ENCODE measurements around the gene ANKS3. TPM values are rescaled to one million over a fixed set of nuclear protein-coding genes. Genes with fewer than 3 reads are reported as not detected.

ANKS3 gene
- total and polyA plus RNA-seq, 5 experiments from 2014 or later: 4.3 to 37.0 (median 9.0) TPM

DNA sequence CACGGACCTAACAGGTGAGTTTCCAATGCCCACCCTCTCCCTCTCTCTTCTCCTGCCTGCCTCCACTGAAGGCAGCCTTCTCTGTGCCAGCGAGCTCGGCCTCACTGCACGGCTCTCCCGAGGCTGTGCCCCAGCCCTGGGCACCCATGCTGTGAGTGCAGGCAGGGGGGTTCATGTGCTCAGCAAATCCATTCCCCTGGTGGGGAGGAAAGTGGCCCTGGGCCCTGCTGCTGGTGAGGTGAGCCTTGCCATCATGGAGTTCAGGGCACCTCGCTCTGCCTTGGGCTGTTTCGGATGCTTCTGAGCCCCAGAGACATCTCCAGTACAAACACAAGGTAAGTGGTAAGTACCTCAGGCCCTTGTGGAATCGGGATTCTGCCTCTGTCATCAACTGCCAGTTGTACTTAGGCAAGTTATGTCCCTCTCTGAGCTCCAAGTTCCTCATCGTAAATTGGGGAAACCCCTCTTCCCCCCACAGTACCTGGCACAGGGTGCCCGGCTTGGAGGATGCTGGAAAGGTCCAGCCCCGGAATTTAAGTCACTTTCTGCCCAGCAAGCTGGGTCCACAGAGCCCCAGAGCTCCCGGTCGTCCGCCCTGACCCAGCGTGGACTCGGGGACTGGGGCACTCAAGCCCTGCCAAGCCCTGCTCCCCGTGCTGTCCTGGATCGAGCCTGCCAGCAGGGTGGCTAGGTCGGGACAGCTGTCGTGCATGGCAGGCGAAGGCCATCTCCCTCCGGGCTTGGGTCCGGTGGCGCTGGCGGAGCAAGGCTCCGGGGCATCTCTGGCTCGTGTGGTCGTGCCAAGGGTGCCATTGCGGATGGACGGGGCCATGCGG lies 41.4 kb downstream of the ANKS3 start:
- H3K4me1 Mint-ChIP-seq: peaks cover 6 to 26% (median 19%) of the 10 kb centered on the region in 4 donors
- H3K27ac Mint-ChIP-seq: peak overlapping the region; percentile 53 to 96 (median 89)
- POLR2A ChIA-PET: interaction anchor here (0.6 to 7.4 kb wide), 22 partner anchors 10 to 221 kb away, joined by 3 to 63 read pairs (median 7); partner anchors contain the start of genes ANKS3, DNAAF8, MGRN1 and ROGDI
- no peaks in the 10 kb centered on the region for H3K9me3 Mint-ChIP-seq
- H3K36me3 Mint-ChIP-seq: peaks cover 0 to 18% (median 0%) of the 10 kb centered on the region in 3 donors
- ATAC-seq (peak; percentile 3 to 11), DNase-seq (peak in 2 of 10 donors; percentile 25 to 36)
- H3K27me3 Mint-ChIP-seq: no peaks in the 10 kb centered on the region
- H3K4me3 Mint-ChIP-seq: peak overlapping the region; percentile 81 to 92 (median 86)

DNA sequence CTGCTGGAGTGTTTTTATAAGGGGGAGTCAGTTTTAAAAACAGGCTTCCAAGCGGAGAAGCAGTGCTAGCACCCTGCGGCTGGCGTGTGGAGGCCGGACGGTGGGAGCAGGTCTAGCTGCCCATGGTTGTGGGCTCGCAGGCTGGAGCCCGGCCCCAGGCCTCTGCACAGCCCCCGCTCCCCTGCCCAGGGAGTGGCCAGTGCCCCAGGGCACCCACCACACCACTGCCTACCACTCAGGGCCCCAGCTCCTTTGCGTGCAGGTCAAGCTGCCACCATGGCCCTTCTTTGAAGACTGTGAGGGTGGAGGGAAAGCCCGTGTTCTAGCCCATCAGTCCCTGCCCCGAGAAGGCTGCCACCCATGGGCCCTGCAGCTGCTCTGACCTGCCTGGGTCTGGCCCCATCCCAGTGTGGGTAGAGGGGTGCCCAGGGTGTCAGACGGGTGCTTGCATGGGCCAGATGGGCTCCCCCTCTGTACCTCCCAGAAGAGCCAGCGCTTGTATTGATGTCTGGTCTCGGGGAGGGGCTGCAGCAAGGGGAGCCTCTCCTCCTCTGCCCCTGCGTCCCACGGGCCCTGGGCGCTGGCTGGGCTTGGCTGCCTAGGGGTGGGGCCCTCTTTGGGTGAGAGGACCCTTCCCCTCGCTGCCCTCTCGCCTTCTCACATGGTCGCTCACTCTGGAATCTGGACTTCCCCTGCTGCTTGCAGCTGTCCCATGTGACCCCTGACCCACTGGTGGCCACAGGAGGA lies 42.2 kb downstream of the ANKS3 start:
- Mint-ChIP-seq H3K4me1 (peaks cover 6 to 26% (median 19%) of the 10 kb centered on the region in 4 donors), H3K27me3 (no peaks in the 10 kb centered on the region), H3K4me3 (peak overlapping the region; percentile 28 to 92 (median 75)), H3K9me3 (no peaks in the 10 kb centered on the region), H3K27ac (peak overlapping the region in 9 of 10 donors; percentile 52 to 96 (median 76)), H3K36me3 (peaks cover 0 to 25% (median 0%) of the 10 kb centered on the region in 3 donors)
- POLR2A ChIA-PET: interaction anchor here (0.5 to 7.4 kb wide), 11 partner anchors 10 to 111 kb away, joined by 3 to 63 read pairs (median 6); partner anchors contain the start of genes MGRN1, ROGDI and UBALD1
- DNase-seq (peak in 1 of 10 donors; percentile 59), ATAC-seq (no peak)

DNA sequence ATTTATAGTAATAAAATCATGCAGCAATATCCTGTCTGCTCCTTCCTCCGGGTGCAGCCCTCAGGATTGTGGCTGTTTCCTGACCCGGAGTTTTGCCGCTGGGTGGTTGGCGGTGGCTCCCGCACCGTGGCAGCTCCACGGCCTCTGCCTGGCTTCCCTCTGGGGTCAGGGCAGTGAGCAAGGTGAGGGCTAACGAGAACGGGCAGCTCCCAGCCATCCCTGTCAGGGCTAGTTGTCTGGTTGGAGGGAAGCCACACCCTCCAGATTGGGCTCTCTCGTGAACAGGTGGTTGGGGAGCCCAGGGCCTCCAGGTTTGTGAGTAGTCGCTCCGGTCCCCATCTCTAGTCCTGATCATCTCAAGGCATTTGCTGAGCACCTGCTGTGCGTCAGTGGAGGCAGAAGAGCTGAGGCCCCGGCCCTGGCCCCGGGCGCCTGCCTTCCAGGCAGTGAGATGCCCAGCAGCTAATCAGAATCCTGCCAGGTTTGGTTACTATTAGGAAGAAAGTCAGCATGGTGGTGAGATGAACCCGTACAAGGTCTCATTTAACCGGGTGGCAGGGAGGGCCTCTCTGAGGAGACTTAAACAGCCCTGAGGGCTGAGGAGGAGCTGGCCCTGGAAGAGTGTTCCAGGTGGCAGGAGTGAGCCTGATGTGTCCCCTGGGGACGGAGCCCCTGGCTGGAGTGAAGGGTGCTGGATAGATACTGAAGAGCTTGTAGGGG lies 43.0 kb downstream of the ANKS3 start:
- Mint-ChIP-seq H3K27ac (peak overlapping the region in 8 of 10 donors; percentile 28 to 79 (median 70)), H3K9me3 (no peaks in the 10 kb centered on the region), H3K27me3 (no peaks in the 10 kb centered on the region), H3K4me3 (peak overlapping the region; percentile 28 to 79 (median 64)), H3K36me3 (peaks cover 0 to 26% (median 0%) of the 10 kb centered on the region in 3 donors), H3K4me1 (peaks cover 6 to 26% (median 19%) of the 10 kb centered on the region in 4 donors)
- ATAC-seq (no peak), DNase-seq (peak in 1 of 10 donors; percentile 58)
- POLR2A ChIA-PET: interaction anchor here (0.5 to 7.4 kb wide), 6 partner anchors 9 to 1758 kb away, joined by 3 to 63 read pairs (median 4); no protein-coding TSS in a partner anchor

DNA sequence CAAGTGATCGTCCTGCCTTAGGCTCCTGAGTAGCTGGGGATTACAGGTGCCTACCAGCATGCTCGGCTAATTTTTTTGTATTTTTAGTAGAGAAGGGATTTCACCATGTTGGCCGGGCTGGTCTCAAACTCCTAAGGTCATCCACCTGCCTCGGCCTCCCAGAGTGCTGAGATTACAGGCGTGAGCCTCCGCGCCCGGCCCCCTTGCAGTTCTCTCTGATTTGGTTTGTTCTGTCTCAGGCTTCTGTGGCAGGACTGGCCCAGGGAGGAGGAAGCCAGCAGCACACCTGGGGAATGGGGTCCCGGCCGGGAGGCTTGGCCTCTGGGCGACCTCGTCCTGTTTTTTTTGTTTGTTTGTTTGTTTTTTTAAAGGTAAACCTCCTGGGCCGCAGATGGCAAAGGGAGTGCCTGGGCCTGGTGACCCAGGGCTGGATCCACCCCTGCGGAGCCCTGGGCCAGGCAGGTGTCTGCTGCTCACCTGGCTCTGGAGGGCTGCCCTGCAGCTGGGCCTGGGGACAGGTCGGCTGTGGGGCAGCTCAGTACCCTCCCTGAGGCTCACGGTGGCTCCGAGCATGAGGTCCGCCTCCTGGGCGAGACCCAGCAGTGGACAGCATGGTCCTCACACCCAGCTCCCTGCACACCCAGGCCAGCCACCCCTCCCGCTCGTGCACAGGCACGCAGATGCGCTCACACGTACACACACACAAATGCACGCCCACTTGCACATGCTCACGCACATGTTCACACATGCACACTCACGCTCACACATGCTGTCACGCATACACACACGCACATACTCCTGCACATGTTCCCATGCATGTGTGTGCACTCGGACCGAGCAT lies 44.0 kb downstream of the ANKS3 start:
- Mint-ChIP-seq H3K4me1 (peaks cover 6 to 21% (median 14%) of the 10 kb centered on the region in 4 donors), H3K9me3 (no peaks in the 10 kb centered on the region), H3K4me3 (peak overlapping the region in 1 of 10 donors; percentile 77), H3K27me3 (no peaks in the 10 kb centered on the region), H3K27ac (peak overlapping the region in 3 of 10 donors; percentile 67 to 87 (median 79)), H3K36me3 (peaks cover 0 to 23% (median 0%) of the 10 kb centered on the region in 3 donors)
- ATAC-seq: no peak
- POLR2A ChIA-PET: interaction anchor here (7.4 kb wide), 1 partner anchor 8 kb away, joined by 63 read pairs; no protein-coding TSS in a partner anchor
- peak in 1 of 10 donors; percentile 32 for DNase-seq

DNA sequence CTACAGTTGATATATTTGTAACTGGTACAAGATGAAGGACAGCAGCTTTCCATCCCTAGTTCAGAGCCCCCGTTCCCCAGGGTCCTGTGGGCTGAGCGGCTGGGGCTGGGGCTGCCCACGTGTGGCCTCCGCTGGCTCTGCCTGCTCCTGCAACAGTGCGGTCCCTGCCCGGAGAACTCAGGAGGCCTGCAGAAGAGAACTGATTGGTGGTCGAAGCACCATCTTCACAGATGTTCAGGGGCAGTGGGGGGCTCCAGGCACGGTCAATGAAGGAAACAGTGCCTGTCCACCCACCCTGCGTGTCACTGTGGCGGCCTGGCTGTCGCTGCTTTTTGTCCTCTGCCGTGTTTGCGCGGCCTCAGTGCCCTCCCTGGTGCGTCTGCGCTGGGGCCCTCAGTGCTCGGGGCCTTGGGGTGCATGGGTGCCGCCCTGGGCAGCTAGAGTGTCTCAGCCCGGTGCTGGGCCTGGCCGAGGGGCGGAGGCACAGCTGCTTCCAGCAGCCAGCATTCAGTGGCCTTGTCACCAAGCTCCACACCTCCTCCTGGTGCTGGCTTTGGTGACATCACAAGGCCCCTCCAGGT lies 44.9 kb downstream of the ANKS3 start:
- Mint-ChIP-seq H3K36me3 (peaks cover 0 to 27% (median 0%) of the 10 kb centered on the region in 3 donors), H3K4me3 (no peak overlapping the region), H3K4me1 (peaks cover 6 to 17% (median 11%) of the 10 kb centered on the region in 4 donors), H3K27ac (peak overlapping the region in 1 of 10 donors; percentile 79), H3K27me3 (no peaks in the 10 kb centered on the region), H3K9me3 (no peaks in the 10 kb centered on the region)
- ATAC-seq: no peak
- peak in 1 of 10 donors; percentile 53 for DNase-seq
- POLR2A ChIA-PET: interaction anchor here (7.4 kb wide), 1 partner anchor 7 kb away, joined by 63 read pairs; no protein-coding TSS in a partner anchor

DNA sequence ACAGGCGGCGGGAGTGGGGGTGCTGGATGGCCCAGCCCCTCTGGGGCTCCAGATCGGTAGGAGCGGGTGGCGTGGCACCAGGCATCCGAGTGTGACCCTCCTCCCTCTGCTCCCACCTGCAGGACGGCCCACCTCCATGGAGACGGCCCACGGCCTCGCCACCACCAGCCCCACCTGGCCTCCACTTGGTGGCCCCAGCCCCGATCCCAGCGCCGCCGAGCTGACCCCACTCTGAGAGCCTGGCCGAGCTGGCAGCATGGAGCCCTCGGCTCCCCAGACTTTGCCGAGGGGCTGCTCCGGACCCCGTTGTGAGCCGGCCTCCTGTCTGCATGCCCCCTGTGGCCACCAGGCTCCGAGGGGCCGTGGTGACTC lies 45.4 kb downstream of the ANKS3 start:
- peak in 1 of 10 donors; percentile 44 for DNase-seq
- no peak for ATAC-seq
- Mint-ChIP-seq H3K27ac (peak overlapping the region in 1 of 10 donors; percentile 40), H3K4me1 (peaks cover 6 to 17% (median 11%) of the 10 kb centered on the region in 4 donors), H3K36me3 (peaks cover 0 to 27% (median 0%) of the 10 kb centered on the region in 3 donors), H3K4me3 (no peak overlapping the region), H3K9me3 (no peaks in the 10 kb centered on the region), H3K27me3 (no peaks in the 10 kb centered on the region)
- POLR2A ChIA-PET: no interaction called here

DNA sequence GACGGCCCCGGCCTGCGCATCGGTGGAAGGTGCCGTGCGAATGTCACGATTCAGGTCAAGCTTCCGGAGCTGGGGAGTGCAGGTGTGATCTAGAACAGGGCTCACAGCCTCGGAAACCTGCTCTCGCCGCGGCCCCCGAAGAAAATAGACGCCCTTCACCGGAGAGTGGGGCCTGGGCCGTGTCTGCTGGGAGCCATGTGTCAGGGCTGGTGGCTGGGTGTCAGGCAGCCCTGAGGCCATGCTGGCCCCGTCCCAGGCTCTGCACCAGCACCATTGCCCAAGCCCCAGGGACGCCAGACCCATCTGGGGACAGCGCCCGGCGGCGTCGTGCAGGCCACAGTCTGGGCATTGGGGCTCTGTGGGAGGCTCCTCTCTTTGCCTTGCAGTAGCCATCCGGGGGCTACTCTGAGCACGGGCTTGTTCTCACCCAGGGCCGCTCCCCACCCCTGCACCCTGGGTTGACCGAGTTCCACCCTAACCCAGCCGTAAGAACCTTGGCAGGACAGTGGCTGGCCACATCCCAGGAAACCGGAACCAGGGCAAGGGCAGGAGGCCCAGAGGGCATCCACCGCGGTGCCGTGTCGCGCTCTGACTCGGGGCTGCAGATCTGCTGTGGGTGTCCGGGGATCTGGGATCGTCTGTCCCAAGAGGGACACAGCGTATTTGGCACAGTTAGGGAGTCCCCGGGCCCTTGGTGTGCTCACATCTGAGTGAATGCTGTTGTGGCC lies 46.0 kb downstream of the ANKS3 start:
- peaks cover 4 to 15% (median 10%) of the 10 kb centered on the region in 4 donors for H3K4me1 Mint-ChIP-seq
- H3K27ac Mint-ChIP-seq: peak overlapping the region in 3 of 10 donors; percentile 18 to 68 (median 40)
- H3K27me3 Mint-ChIP-seq: no peaks in the 10 kb centered on the region
- no peak for ATAC-seq
- POLR2A ChIA-PET: no interaction called here
- H3K36me3 Mint-ChIP-seq: peaks cover 0 to 27% (median 0%) of the 10 kb centered on the region in 3 donors
- no peaks in the 10 kb centered on the region for H3K9me3 Mint-ChIP-seq
- peak in 1 of 10 donors; percentile 46 for DNase-seq
- H3K4me3 Mint-ChIP-seq: no peak overlapping the region

DNA sequence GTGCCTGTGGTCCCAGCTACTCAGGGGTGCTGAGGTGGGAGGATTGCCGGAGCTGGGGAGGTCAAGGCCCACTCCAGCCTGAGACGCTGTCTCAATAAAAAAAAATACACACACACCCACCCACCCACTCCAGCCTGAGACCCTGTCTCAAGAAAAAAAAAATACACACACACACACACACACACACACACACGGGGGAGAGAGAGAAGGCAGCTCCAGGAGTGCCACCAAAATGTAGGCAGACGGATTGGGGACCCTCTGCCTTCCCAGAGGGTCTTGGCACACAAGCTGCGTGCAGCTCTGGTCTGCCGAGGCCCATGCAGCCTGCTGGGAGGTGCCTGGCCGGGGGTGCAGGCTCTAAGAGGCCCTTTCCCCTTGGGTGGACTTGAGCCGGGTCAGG lies 46.7 kb downstream of the ANKS3 start:
- no peak for ATAC-seq
- H3K27me3 Mint-ChIP-seq: no peaks in the 10 kb centered on the region
- H3K36me3 Mint-ChIP-seq: peaks cover 0 to 27% (median 0%) of the 10 kb centered on the region in 3 donors
- no peaks in the 10 kb centered on the region for H3K9me3 Mint-ChIP-seq
- peak overlapping the region in 2 of 10 donors; percentile 68 to 75 for H3K27ac Mint-ChIP-seq
- peaks cover 3 to 15% (median 7%) of the 10 kb centered on the region in 4 donors for H3K4me1 Mint-ChIP-seq
- no peak overlapping the region for H3K4me3 Mint-ChIP-seq
- POLR2A ChIA-PET: interaction anchor here (1.0 kb wide), 1 partner anchor 15 kb away, joined by 5 read pairs; no protein-coding TSS in a partner anchor
- no peak for DNase-seq

DNA sequence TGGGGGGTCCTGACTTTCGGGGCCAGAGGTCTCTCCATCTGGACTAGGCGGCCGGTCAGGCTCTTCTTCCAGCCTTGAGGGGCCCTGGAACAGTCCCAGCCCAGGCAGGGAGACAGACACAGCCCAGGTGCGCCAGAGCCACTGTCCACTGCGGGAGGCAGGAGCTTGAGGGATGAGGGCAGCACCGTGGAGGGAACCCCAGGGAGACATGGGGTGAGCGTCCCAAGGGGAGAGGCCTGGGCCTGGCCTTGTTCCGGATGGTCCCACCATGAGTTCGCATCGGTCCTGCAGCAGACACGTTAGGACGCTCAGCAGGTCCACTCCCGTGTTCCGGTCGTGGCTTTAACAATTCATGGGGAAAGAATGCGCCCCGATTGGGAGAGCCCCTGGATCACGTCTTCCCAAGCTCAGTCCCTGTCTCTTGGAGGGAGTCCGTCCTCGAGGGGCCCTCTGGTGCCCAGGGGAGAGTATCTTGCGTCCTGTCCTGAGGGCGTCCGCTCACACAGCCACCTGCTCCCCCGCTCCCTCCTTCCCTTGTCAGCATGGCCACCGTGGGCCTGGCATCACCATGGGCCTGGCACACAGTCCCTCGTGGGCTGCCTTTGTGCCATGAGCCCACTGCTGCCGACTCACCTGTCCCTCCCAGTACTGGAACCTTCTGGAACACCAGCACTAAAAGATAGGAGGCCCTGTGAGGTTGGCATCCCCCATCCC lies 47.4 kb downstream of the ANKS3 start:
- Mint-ChIP-seq H3K9me3 (no peaks in the 10 kb centered on the region), H3K27me3 (no peaks in the 10 kb centered on the region), H3K4me1 (peaks cover 3 to 19% (median 9%) of the 10 kb centered on the region in 4 donors), H3K27ac (no peak overlapping the region), H3K36me3 (peaks cover 0 to 30% (median 0%) of the 10 kb centered on the region in 3 donors), H3K4me3 (no peak overlapping the region)
- ATAC-seq (no peak), DNase-seq (no peak)
- POLR2A ChIA-PET: interaction anchor here (0.7 to 1.0 kb wide), 2 partner anchors 16 to 24 kb away, joined by 3 to 5 read pairs; no protein-coding TSS in a partner anchor

Data from naive thymus-derived CD8-positive, alpha-beta T cell (primary cell).